GM10248 (cell line): ENCODE data around the gene BRSK2.

Experiments used
- CTCF ChIA-PET: fragments of 300-600 bp; sonication (Branson Sonifier 250); formaldehyde crosslinking; extraction: SDS; loops from one replicate; lab custom pipeline; 2021; ENCODE audit warnings: antibody characterized with exemption; lab: Yijun Ruan, JAX
- POLR2A ChIA-PET: fragments of 350-650 bp; sonication (Branson Sonifier 250); formaldehyde crosslinking; extraction: SDS; loops from one replicate; lab custom pipeline; 2020; ENCODE audit warnings: antibody characterized with exemption; lab: Yijun Ruan, JAX
- DNase-seq: peaks from one replicate; pipeline ENCODE4 v3.0.0; 2012; ENCODE audit errors: extremely low spot score
- CTCF ChIP-seq: IDR thresholded peaks from 2 replicates; pipeline ENCODE4 v1.5.1; 2012; ENCODE audit warnings: mild to moderate bottlenecking, low read depth; ENCODE audit errors: extremely low read depth, missing control alignments, control extremely low read depth

The BRSK2 gene

GRCh38 chr11:1466784-1467183 lies 77.0 kb downstream of the BRSK2 start:
- CTCF ChIA-PET, result interaction anchor here (1.0 kb wide), 2 partner anchors 13 to 49 kb away, joined by 3 read pairs; no protein-coding TSS in a partner anchor
- POLR2A ChIA-PET, result no interaction called here
- no peak for DNase-seq
- TF ChIP-seq CTCF, result no peak

- ChIA-PET CTCF (interaction anchor here (1.0 kb wide), 1 partner anchor 12 kb away, joined by 3 read pairs; no protein-coding TSS in a partner anchor), POLR2A (no interaction called here)
Observed at GRCh38 chr11:1467270-1467669, 77.5 kb downstream of the BRSK2 start.

GRCh38 chr11:1468002-1468401 lies 78.3 kb downstream of the BRSK2 start:
- no peak for DNase-seq
- no peak for TF ChIP-seq CTCF
- ChIA-PET POLR2A (no interaction called here), CTCF (interaction anchor here (1.1 kb wide), 1 partner anchor 12 kb away, joined by 3 read pairs; no protein-coding TSS in a partner anchor)

More at GRCh38 chr11:1467270-1467669, 77.5 kb downstream of the BRSK2 start:
- no peak for TF ChIP-seq CTCF
- DNase-seq, result no peak

GRCh38 chr11:1468473-1469066 lies 78.8 kb downstream of the BRSK2 start:
- ChIA-PET POLR2A (no interaction called here), CTCF (interaction anchor here (1.1 kb wide), 1 partner anchor 11 kb away, joined by 3 read pairs; no protein-coding TSS in a partner anchor)
- no peak for DNase-seq
- TF ChIP-seq CTCF, result no peak

GRCh38 chr11:1469287-1469910 lies 79.7 kb downstream of the BRSK2 start:
- CTCF ChIA-PET, result no interaction called here
- POLR2A ChIA-PET, result no interaction called here
- no peak for TF ChIP-seq CTCF
- no peak for DNase-seq

GRCh38 chr11:1469911-1470680 lies 80.4 kb downstream of the BRSK2 start:
- CTCF ChIA-PET, result no interaction called here
- no peak for DNase-seq
- POLR2A ChIA-PET, result no interaction called here
- TF ChIP-seq CTCF, result no peak
